GM19099 (cell line): ENCODE results near the gene USF1.
A peak's percentile ranks its signal among the peaks of the same experiment; 100 is the strongest.

ENCODE experiments used
- POLR2A ChIP-seq: IDR thresholded peaks from 3 replicates; pipeline ENCODE4 v1.6.1; 2011; ENCODE audit warnings: low read depth; ENCODE audit not compliant: insufficient read length; ENCODE audit errors: extremely low read depth

The USF1 gene

DNA sequence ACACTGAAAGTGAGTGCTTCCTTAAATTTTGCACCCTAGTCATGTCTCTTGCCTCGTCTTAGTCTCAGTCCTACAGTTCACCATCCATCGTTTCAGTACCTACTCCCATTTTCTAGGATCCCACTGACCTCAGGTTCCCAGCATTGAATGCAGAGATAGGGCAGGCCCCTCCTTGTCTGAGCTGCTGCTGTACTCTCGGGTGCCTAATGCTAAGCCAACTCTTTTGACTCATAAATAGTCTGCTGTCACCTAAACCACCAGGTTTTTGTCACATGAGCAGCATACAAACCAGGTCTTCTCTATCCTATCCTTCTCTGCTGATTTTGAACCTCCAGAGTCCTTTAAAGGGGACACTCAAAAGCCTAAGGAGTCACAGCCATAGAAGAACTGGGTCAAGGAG is 20.9 kb upstream of the USF1 start:
- TF ChIP-seq POLR2A: no peak

DNA sequence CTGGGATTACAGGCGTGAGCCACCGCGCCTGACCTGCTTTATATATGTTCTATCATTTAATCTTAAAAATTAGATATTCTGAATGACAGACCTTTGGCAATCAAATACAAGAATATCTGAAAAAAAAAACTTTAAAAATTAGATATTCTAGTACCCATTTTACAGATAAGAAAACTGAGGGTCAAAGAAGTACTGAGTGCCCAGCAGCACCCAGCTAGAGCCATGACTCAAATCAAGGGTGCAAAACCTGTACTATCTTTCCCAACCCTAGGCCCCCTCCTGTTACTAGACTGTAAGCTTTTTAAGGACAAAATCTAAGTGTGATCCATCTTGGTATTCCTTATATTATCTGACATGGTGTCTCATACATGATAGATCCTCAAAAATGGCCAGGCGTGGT is 15.6 kb upstream of the USF1 start:
- TF ChIP-seq POLR2A: no peak

DNA sequence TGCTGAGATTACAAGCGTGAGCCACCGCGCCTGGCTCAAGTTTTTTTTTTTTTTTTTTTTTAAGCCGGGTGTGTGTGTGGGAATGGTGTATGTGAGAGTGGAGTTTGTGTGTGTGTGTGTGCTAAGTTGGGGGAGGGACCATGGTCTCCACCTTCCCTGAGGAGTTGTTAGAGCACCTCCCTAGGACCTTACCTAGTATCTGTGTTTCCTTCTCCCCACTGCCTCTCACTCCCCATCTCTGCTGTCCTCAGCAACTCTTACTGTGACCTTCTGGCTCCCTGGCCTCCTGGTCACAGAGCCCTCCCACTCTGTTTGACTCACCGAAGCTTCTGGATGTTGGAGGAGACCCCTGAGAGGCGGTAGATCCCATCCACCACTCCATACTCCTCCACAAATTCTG is 13.5 kb upstream of the USF1 start:
- TF ChIP-seq POLR2A: no peak

DNA sequence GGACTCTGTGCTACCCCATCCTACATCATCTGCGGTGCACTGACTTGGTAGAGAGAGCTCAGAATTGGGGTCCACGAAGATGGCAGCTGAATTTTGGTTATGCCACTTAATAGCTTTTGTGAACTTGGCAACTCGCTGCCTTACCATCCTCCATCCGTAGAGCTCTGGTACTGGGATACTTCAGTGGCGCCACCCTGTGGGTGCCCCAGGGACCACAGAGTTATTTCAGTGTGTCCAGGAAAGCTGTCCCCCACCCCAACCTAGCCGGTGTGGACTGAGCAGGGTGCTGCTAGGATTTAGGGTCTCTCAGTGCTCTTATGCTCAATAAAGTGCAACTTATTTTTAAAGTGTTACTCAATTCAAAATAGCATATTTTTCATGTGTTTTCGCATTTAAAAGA is 9.0 kb upstream of the USF1 start:
- TF ChIP-seq POLR2A: no peak

DNA sequence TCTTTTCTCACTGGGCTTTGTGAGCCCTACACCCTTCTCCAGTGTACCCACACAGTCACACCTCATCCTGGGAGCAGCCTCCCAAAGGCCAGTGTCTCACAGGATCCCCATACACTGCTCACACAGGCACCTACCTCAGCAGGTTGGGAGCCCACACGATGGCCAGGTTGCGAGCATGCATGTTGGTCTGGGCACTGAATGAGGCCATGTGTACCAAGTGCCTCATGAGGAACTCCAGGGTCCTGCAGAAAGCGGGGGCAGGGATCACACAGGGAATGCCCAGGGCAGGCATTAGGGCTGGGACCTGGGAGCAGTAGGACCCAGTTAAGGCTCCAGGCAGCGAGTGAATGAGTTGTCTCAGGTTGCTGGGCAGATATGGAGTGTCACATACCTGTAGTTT is 8.5 kb upstream of the USF1 start:
- no peak for TF ChIP-seq POLR2A

DNA sequence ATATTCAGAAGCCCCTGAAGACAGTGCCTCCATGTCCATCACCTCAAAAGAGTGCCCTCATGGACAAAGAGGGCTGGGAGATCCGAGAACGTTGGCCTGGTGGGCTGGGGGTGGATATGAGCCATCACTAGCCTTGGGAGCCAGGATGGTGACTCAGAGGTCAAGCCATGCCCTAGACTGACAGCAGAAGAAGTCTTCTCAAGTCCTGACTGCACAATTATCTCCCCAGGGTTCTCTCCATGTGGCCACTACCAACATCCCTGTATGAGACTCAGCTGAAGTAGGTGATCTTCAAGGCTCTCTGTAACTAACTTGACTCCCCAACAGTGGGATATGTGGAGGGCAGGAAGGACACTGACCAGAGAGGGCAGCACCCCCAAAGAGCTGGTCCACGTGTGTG is 7.1 kb upstream of the USF1 start:
- no peak for TF ChIP-seq POLR2A

DNA sequence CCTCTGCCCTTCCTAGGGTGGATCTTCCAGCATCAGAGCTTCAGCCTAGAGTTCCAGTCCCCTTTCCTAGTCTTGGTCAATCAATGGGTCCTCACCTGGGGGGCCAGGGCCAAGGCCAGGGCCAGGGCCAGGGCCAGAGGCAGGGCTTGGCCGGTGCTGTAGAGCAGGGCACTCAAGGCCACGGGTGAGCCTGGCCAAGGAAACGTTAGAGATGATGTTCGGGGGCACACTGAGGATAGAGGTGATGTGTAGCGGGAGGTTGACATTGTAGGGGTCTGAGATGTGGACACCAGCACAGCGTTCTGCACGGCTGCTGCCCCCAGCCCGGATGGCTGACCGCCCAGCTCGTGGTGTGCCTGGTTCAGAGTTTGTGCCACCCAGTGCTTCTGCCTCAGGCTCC is 5.4 kb upstream of the USF1 start:
- no peak for TF ChIP-seq POLR2A

DNA sequence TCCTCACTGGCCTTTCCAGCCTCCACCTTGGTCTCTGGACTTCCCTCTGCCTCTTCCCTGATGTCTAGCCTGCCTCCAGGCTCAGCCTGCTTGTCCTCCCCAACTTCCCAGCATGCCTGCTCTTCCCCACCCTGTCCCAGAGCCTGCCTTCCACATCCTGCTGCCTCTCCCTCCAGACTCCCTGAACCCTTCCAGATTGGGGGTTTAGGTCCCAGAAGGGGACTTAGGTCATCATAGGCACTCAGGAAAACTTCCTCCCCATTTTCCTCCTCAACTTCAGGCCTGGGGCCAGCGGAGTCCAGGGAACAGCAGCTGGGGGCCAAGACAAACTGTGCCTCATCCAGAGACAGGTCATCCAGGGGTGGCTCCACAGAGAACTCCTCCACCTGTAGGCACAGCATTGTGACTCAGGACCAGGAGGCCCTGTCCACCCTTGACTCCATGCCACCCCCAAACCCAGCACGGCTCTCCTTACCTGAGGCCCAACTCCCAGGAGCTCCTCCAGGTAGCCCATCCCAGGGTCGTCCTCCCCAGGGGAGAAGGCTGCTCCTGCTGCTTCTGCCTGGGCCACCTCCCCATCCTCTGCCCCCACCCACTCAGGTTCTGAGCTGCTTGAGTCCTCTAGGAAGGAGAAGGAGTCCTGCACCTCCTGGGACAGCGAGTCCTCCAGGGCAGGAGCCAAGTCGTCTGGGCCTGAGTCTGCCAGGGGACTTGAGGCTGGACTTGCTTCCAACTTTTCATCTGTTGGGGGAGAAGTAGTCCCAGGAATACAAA is 3.4 kb upstream of the USF1 start:
- no peak for TF ChIP-seq POLR2A

DNA sequence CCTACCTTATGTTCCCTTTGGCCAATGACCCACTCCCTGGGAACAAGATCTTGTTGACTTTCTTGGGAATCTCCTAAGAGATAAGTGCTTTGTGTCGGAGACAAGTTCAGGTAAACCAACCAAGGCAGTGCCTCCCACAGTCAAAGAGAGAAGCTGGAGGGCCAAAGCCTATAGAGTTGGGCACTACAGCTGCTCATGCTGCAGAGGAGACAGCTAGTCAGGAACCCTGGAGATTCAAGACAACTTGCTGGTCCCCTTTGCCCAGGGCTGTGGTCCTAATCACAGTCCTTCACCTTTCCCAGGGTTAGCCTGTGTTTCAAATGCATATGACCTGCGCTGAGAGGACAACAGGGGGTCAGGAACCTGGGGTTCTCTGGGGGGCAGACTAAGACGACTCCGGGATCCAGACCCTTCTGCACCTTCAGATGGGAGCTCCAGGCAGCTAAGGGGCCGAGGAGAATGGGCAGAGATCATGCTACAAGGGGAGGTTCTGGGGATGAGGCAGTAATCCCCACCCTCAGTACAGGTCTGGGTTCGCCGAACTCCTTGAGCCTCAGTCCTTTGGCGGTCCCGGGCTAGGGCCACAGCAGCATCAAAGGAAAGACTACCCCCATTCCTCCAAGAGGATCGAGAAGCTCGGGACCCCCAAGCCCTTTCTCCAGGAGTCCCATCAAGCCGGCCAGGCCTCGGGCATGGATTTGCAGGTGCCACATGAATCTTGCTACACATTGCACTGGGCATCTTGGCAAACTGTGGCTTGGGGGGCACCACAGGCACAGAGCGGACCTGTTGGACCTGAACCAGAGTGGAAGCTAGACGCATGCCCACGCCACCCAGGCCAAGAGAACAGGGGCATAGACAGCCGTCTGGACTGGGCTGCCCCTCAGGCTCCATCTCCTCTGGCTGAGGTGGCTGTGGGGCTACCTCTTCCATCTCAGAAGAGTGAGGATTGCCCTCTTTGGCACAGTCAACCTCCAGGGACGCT is 2.0 kb upstream of the USF1 start:
- TF ChIP-seq POLR2A: peak; percentile 23

DNA sequence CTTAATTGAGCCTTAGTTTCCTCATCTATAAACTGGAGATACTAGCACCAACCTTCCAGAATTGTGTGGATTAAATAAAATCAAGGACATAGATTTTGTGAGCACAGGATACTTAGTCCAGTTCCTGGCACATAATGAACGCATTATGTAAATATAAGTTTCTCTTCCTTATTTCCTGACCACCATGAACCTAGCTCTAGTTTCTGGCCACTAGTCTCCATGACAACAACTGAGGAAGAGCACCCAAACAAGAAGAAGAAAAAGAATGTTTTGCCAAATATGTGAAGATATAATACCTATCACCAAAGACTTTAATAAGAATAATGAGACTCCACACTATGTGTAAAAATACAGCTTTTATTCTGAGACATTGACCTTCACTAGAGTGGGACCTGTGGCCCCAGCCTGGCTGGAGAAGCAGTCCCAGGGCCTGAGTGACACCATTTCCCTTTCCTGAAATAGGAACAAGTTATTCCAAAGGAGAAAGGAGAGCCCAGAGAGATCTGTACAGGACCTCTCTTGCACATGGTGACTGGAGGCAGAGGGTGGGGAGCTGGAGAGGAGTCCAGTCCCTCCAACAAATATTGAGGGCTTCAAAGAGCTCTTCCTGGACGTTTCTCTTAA is 940 bp upstream of the USF1 start:
- no peak for TF ChIP-seq POLR2A

DNA sequence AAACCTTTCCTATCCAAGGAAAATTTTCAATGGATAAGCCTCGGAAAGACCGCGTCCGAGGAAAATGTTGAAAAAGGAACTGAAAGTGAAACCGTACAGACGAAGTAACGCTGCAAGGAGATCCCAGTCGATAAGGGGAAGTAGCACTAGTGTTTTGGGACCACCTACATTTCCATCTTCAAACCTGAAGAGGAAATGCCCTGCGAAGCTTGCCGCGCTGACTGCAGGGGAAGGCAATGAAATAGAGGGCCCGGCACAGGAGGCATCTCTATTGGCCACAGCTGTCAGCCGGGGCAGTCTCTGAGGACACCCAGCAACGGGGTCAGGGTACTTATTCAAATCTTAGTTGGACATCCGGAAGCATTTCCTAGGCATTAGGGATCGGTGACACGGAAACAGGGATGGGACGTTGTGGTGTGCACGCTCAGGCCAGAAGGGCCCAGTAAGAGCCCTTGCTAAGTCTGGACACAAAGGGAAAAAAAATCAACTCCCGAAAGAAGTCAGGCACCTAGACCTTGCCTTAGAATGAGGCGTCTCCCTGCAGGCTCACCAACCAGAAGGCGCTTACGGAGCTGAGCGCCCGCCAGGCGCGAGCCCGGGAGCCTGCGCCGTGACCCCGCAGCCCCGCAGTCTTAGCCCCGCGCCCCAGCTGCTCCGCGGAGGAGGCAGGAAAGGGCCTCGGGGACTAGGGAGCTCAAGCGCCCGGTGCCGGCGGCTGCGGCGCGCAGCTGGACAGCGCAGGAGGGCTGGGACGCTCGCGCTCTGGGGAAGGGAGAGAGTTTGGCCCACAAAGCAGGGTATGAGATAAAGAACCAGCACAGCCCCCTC is 655 bp downstream of the USF1 start:
- peak; percentile 63 for TF ChIP-seq POLR2A

DNA sequence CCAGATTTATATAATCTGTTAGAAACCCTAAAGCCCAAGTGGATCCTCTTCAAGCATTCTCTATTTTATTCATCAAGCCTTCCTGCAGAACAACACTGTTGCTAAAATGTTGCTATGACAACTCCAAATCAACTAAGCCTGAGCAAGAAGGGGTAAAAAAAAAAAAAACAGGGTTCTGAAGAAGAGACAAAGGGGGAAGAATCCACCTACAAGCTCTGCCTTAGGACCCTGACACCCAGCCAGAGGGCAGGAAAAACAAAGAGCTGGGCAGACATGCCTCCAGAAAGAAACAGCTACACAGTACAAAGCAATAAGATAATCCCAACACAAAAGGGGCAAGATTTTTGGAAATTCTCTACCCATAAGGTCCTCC is 1.3 kb downstream of the USF1 start:
- TF ChIP-seq POLR2A: no peak

DNA sequence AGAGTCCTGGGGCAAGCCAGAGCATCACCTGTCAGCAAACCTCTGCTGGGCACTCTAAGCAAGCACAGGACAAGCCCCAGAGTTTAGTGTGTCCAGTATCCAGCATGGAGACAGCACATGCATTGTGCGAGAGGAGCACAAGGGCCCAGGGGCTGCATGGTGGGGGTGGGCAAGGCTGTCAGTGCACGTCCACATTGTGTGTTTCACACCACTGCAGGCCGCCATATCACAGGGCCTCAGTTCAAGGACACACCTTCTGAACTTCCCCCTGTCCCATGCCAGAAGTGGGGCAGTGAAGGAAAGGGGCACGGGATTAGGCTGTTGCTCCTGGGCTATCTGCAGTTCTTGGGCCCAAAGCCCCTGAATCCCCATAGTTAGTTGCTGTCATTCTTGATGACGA is 6.2 kb downstream of the USF1 start:
- no peak for TF ChIP-seq POLR2A

DNA sequence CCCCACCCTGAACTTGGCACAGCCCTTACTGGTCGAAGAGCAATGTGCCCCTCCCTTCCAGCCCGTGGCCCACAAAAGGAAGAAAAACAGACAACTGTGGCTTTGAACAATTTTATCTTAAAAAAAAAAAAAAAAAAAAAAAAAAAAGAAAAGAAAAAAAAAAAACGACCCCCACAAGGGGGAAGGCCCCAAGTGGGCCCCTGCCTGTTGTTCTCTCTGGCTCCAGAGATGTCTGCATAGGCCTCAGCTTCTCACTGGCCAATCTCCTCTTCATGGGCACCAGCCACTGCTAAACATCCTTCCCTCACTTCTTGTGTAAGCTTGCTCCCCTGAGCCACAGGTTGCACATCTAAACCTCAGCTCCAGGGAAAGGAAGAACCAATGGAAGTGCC is 6.6 kb downstream of the USF1 start:
- no peak for TF ChIP-seq POLR2A
